Stomach (tissue), 9 donors: ENCODE measurements around the gene CCDC61. TPM values are rescaled to one million over a fixed set of nuclear protein-coding genes. Genes with fewer than 3 reads are reported as not detected.

ENCODE experiments used
- DNase-seq, 2 donors: peaks; one replicate each; pipeline versions ENCODE4 v3.0.0 to v3.0.0-alpha.2; 2013 to 2019
- H3K27ac ChIP-seq, 5 donors: fragments of 200-600 bp in 4 of 5; sonication (generic) in 4 of 5; one replicate each; pipeline ENCODE4 v1.5.1; 2013 to 2019; ENCODE audit warnings: mild to moderate bottlenecking in 1 of 5, moderate library complexity in 1 of 5
- H3K27me3 ChIP-seq, 3 donors: fragments of 200-600 bp; sonication (generic); one replicate each; pipeline ENCODE4 v1.5.1; 2017 to 2019; ENCODE audit warnings: mixed run types in 1 of 3
- H3K36me3 ChIP-seq, 4 donors: fragments of 200-600 bp; sonication (generic); 1 replicate in 3 of 4; 2 replicates in 1 of 4; pipeline ENCODE4 v1.5.1; 2016 to 2019
- H3K4me1 ChIP-seq, 4 donors: fragments of 200-600 bp; sonication (generic); one replicate each; pipeline ENCODE4 v1.5.1; 2016 to 2019
- H3K4me3 ChIP-seq, 4 donors: fragments of 200-600 bp; sonication (generic) in 3 of 4; one replicate each; pipeline ENCODE4 v1.5.1; 2016 to 2019; ENCODE audit warnings: mild to moderate bottlenecking in 1 of 4
- H3K9me3 ChIP-seq, 4 donors: fragments of 200-600 bp; sonication (generic); one replicate each; pipeline ENCODE4 v1.5.1; 2016 to 2019
- EP300 ChIP-seq: sonication (generic); formaldehyde crosslinking; IDR thresholded peaks from one replicate; pipeline ENCODE4 v1.6.1; 2017; ENCODE audit warnings: antibody characterized with exemption
- POLR2A ChIP-seq, 4 donors: fragments of 450-650 bp; IDR thresholded peaks; one replicate each; pipeline ENCODE4 v1.6.1; 2016; ENCODE audit warnings: antibody characterized with exemption in 4 of 4, control low read depth in 2 of 4, mild to moderate bottlenecking in 1 of 4, moderate library complexity in 1 of 4
- POLR2AphosphoS5 ChIP-seq, 3 donors: sonication (generic); formaldehyde crosslinking; IDR thresholded peaks; one replicate each; pipeline ENCODE4 v1.6.1; 2016; ENCODE audit warnings: antibody characterized with exemption in 3 of 3
- WGBS, 5 donors: extraction: QIAGEN DNeasy Blood & Tissue Kit in 3 of 5; methylation state at CpG; one replicate each; pipeline versions ENCODE4 v1.1.5 to v1.1.7; 2013 to 2018; 5-methylcytosine and 5-hydroxymethylcytosine counted together
- intact Hi-C: fragments of 100-400 bp; cut with DNase I; formaldehyde crosslinking; loops from one replicate; pipeline ENCODE4 v1.15.1; 2023; ENCODE audit warnings: low total_unique reads
- polyA plus RNA-seq, 3 donors: library from polyadenylated mRNA; stranded (reverse); fragments of 200-250 nt; gene quantifications; one replicate each; pipeline ENCODE4 v1.2.3, GENCODE V29; 2013
- total RNA-seq, 5 donors: library from RNA; depleted of rRNA; stranded (reverse); fragments of >200 nt; gene quantifications; one replicate each; pipeline versions ENCODE4 v1.1.0 to v1.2.3, GENCODE V29; 2014 to 2016
- TF ChIP-seq, protein P1 (sequence below), 7 experiments: fragments of 450-650 bp in 4 of 7; fragments of 200-600 bp in 3 of 7; sonication (generic) in 3 of 7; IDR thresholded peaks; one replicate each; pipeline ENCODE4 v1.5.1; 2016 to 2019; ENCODE audit warnings: antibody characterized with exemption in 7 of 7, control low read depth in 2 of 7, mild to moderate bottlenecking in 1 of 7
- donor health status: healthy with polysubstance abuse.
- donor health status: Bipolar disorder and iron deficiency.
- donor health status: healthy.

CCDC61 gene
- total and polyA plus RNA-seq, 8 donors, result 2.4 to 38.8 (median 13.2) TPM

DNA sequence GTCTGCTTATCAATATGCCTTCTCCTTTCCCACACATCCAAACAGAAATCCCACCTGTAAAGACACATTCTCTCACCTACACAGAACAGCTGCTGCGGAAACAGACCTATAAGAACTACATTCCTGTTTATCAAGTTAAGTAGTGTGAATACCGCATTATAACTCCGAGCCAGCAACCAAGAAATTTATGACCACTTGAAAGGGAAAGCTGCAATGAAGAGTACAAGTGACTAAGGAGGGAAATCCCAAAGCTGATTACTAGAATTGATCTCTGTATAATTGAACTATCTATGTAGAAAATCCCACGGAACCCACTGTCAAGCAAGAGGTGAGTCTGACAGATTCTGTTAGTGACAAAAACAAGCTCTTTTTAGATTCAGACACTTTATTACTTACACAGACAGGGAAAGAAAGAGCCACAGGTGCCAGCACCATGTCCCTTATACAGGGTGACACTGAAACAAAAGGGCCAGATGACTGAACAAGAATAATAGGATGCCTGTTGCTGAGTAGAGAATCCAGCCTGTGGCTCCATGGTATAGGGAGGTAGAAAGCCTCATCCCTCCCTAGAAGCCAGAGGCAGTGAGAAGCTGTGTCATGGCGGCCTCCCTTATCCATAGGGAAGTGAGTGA is 47.1 kb downstream of the CCDC61 start:
- peaks cover 0 to 3% (median 0%) of the 10 kb centered on the region in 4 donors for H3K4me1 ChIP-seq
- no peak overlapping the region for H3K4me3 ChIP-seq
- H3K36me3 ChIP-seq, result no peaks in the 10 kb centered on the region
- no peak for DNase-seq
- TF ChIP-seq POLR2A (IDR thresholded peaks at IDR 0.05), result no peak
- TF ChIP-seq, protein P1, sequence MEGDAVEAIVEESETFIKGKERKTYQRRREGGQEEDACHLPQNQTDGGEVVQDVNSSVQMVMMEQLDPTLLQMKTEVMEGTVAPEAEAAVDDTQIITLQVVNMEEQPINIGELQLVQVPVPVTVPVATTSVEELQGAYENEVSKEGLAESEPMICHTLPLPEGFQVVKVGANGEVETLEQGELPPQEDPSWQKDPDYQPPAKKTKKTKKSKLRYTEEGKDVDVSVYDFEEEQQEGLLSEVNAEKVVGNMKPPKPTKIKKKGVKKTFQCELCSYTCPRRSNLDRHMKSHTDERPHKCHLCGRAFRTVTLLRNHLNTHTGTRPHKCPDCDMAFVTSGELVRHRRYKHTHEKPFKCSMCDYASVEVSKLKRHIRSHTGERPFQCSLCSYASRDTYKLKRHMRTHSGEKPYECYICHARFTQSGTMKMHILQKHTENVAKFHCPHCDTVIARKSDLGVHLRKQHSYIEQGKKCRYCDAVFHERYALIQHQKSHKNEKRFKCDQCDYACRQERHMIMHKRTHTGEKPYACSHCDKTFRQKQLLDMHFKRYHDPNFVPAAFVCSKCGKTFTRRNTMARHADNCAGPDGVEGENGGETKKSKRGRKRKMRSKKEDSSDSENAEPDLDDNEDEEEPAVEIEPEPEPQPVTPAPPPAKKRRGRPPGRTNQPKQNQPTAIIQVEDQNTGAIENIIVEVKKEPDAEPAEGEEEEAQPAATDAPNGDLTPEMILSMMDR (IDR thresholded peaks at IDR 0.05), result no peak
- H3K27me3 ChIP-seq, result peaks cover 0 to 61% (median 15%) of the 10 kb centered on the region in 3 donors
- H3K27ac ChIP-seq, result no peak overlapping the region
- peaks cover 0 to 12% (median 0%) of the 10 kb centered on the region in 4 donors for H3K9me3 ChIP-seq
- intact Hi-C loops, result no loop called here
- 66 to 83% (median 73%) methylated on average over 5 of the region's 5 CpGs for WGBS, 5 donors

DNA sequence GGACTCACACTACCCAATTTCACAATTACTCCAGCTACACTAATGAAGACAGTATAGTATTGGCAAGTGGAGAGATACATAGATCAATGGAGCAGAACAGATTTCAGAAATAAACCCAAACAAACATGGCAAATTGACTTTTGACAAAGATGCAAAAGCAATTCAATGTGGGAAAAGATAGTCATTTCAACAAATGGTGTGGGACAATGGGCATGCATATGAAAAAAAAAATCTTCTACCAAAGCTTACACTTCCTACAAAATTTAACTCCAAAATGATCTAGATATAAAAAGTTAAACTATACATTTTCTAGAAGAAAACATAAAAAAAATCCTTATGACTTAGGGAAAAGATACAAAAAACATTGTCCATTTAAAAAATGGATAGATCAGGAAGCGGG is 48.3 kb downstream of the CCDC61 start:
- TF ChIP-seq EP300 (no peak), POLR2A (IDR thresholded peaks at IDR 0.05) (no peak), POLR2AphosphoS5 (IDR thresholded peaks at IDR 0.05) (no peak)
- TF ChIP-seq, protein P1 (IDR thresholded peaks at IDR 0.05), result no peak
- Histone ChIP-seq H3K4me1 (peaks cover 0 to 3% (median 0%) of the 10 kb centered on the region in 4 donors), H3K36me3 (no peaks in the 10 kb centered on the region), H3K9me3 (peaks cover 0 to 12% (median 3%) of the 10 kb centered on the region in 4 donors), H3K27me3 (peaks cover 0 to 66% (median 15%) of the 10 kb centered on the region in 3 donors), H3K4me3 (no peak overlapping the region), H3K27ac (no peak overlapping the region)
- 91 to 100% (median 93%) methylated on average over 1 of the region's 1 CpG for WGBS, 5 donors
- intact Hi-C loops, result no loop called here
- no peak for DNase-seq

DNA sequence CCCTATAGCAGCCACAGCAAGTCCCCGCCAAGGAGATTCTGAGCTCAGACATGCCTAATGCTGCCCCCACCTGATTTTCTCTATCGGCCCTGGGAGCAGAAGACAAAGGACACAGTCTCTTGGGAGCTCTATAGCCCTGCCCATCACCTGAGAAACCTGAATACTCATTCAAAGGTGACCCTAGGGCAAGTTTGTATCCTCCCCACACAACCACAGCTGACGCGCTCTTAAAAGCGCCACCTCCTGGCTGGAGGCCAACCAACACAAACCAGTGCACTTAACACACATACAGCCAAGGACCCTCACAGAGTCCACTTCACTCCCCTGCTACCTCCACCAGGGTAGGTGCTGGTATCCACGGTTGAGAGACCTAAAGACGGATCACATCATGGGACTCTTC is 54.3 kb downstream of the CCDC61 start:
- WGBS, 5 donors, result 38 to 60% (median 53%) methylated on average over 7 of the region's 7 CpGs
- intact Hi-C loops, result no loop called here
- no peak overlapping the region for H3K27ac ChIP-seq
- H3K9me3 ChIP-seq, result peaks cover 0 to 7% (median 6%) of the 10 kb centered on the region in 4 donors
- H3K27me3 ChIP-seq, result peaks cover 0 to 39% (median 0%) of the 10 kb centered on the region in 3 donors
- DNase-seq, result no peak
- no peak overlapping the region for H3K4me3 ChIP-seq
- TF ChIP-seq POLR2AphosphoS5 (IDR thresholded peaks at IDR 0.05) (no peak), POLR2A (IDR thresholded peaks at IDR 0.05) (no peak), EP300 (no peak)
- TF ChIP-seq, protein P1 (IDR thresholded peaks at IDR 0.05), result no peak
- no peaks in the 10 kb centered on the region for H3K36me3 ChIP-seq
- H3K4me1 ChIP-seq, result no peaks in the 10 kb centered on the region

DNA sequence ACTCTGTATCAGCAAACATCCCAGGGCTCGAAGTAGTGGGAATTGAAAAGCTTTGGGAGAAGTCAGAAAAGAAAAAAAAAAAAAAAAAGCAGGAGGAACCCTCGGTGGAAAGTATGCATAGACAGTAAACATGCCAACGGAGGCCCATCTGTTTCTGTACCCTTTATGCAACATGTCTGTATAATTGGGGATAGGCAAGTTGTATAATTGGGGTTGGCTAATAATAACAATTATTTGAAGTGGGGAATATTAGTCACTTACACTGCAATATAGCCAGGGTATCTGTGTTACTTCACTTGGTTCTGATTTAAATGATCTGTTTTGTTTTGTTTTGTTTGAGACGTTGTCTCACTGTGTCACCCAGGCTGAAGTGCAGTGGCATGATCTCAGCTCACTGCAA is 57.6 kb downstream of the CCDC61 start:
- no peak overlapping the region for H3K27ac ChIP-seq
- peaks cover 0 to 7% (median under 1%) of the 10 kb centered on the region in 4 donors for H3K9me3 ChIP-seq
- intact Hi-C loops, result no loop called here
- 38 to 57% (median 44%) methylated on average over 4 of the region's 4 CpGs for WGBS, 5 donors
- H3K36me3 ChIP-seq, result no peaks in the 10 kb centered on the region
- H3K27me3 ChIP-seq, result peaks cover 0 to 41% (median 5%) of the 10 kb centered on the region in 3 donors
- H3K4me3 ChIP-seq, result no peak overlapping the region
- no peak for TF ChIP-seq EP300
- TF ChIP-seq, protein P1 (IDR thresholded peaks at IDR 0.05), result no peak
- no peak for TF ChIP-seq POLR2A (IDR thresholded peaks at IDR 0.05)
- no peak for TF ChIP-seq POLR2AphosphoS5 (IDR thresholded peaks at IDR 0.05)
- DNase-seq, result no peak
- no peaks in the 10 kb centered on the region for H3K4me1 ChIP-seq
